AG09309 (cell line): ENCODE data around the gene CFL1.
A peak's percentile ranks its signal among the peaks of the same experiment; 100 is the strongest.
"Not testable (repeated sequence)": the region's sequence is repeated elsewhere in the genome, so short reads cannot be mapped to it uniquely, and the experiment has no call there.

Experiments
- DNase-seq: peaks from one replicate; pipeline ENCODE4 v3.0.0-alpha.2; 2010; ENCODE audit warnings: low read depth
- H3K4me3 ChIP-seq: 2 replicates; pipeline ENCODE4 v1.5.1; 2011; ENCODE audit warnings: mild to moderate bottlenecking, low read depth, low read length, moderate library complexity; ENCODE audit not compliant: control insufficient read depth
- CTCF ChIP-seq: IDR thresholded peaks from 2 replicates; pipeline ENCODE4 v1.5.1; 2011; ENCODE audit warnings: mild to moderate bottlenecking, low read depth, low read length, inconsistent platforms; ENCODE audit not compliant: insufficient read depth, control insufficient read depth; ENCODE audit errors: missing control alignments

CFL1 gene

GRCh38 chr11:65843811-65844210 is 14.2 kb downstream of the CFL1 start:
- DNase-seq: no peak
- H3K4me3 ChIP-seq: no peak overlapping the region

DNA sequence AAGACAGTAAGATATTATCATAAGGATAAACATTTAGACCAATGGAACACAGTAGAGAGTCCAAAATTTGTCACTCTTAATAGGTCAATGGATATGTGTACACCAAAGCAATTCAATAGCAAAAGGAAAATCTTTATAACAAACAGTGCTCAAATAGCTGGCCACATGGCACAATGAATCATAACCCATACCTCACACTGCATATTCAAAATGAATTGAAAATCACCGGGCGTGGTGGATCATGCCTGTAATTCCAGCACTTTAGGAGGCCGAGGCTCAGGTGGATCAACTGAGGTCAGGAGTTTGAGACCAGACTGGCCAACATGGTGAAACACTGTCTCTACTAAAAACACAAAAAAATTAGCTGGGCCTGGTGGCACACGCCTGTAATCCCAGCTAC is 15.8 kb downstream of the CFL1 start:
- DNase-seq: no peak
- no peak for TF ChIP-seq CTCF

More at GRCh38 chr11:65843811-65844210, 14.2 kb downstream of the CFL1 start:
- no peak for TF ChIP-seq CTCF

DNA sequence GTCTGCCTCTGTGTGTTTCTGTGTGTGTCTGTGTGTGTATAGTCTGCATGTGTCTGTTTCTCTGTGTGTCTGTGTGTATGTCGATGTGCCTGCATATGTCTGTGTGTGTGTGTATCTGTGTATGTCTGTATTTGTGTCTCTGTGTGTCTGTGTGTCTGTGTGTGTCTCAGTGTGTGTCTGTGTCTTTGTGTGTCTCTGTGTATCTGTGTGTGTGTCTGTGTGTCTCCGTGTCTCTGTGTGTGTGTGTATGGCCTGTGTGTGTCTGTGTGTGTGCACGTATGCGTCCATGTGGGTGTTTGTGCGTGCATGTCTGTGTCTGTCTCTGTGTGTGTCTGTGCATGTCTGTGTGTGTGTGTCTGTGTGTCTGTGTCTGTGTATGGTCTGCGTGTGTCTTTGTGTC is 23.8 kb downstream of the CFL1 start:
- DNase-seq: no peak
- TF ChIP-seq CTCF: no peak
- peak overlapping the region; percentile 47 for H3K4me3 ChIP-seq

More for the DNA sequence above, 15.8 kb downstream of the CFL1 start:
- H3K4me3 ChIP-seq: no peak overlapping the region

- DNase-seq: peak; percentile 34
- TF ChIP-seq CTCF: no peak
- peak within 1 kb of the TSS; percentile 47 for H3K4me3 ChIP-seq
Measured at GRCh38 chr11:65833297-65834030, 24.5 kb downstream of the CFL1 start, which contains the start of gene SNX32. TSS of gene SNX32 (plus strand) at chr11:65833963. CDS start at chr11:65834066, 103 bp downstream.

DNA sequence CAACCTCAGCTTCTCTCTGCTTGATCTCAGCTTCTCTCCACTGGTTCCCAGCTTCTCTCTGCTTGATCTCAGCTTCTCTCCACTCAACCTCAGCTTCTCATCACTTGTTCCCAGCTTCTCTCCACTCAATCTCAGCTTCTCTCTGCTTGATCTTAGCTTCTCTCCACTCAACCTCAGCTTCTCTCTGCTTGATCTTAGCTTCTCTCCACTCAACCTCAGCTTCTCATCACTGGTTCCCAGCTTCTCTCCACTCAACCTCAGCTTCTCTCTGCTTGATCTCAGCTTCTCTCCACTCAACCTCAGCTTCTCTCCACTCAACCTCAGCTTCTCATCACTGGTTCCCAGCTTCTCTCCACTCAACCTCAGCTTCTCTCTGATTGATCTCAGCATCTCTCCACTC is 25.7 kb downstream of the CFL1 start:
- H3K4me3 ChIP-seq, DNase-seq: not testable (repeated sequence)

DNA sequence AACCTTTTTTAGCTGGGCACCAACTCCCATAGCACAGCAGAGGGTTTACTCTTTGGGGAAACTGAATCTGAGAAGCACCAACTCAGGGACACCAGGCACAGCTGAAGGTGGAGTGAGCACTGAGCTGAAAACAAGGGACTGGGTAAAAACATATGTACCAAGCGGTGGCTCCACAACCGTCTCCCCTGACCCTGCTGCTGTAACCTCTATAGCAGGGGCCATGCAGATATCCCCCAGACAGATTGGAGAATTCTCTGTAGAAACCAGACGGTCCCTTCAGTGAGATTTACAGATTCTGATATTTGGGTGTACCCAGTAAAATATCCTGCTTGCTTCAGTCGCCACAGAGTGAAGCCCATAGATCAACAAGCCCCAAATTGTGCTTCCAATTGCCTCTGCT is 28.5 kb downstream of the CFL1 start:
- no peak for DNase-seq
- no peak for TF ChIP-seq CTCF
- no peak overlapping the region for H3K4me3 ChIP-seq

DNA sequence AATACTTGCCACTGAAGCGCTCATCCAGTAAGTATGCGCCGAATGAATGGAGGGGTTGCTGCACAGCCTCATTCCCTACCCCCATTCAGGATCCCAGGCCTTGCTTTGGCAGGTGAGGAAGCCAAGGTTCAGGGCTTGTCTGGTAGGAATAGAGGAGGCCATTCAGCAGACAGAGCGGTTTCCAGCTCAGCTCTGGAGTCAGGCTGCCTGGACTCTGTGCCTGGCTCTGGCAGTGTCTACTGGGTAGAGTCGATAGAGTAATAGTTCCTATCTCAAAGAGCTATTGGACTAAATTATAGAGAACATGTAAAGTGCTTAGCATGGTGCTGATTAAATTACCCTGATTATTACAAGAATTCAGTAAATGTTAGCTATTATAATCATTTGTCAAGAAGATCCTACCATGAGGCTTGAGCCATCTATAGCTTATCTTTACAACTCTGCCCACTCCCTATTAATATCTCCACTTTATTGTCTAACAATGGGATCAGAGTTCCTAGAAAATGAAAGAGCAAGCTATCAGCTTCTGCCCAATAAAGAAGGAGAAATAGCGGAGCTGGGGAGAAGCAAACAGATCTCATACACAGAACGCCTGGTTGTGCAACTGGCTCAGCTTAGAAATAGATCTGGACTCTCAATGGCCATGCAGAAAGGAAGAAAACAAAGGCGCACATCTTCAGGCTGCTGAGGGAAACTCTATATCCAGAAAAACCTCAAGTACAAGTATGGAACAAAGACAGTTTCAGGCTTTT is 30.8 kb downstream of the CFL1 start:
- no peak for TF ChIP-seq CTCF
- no peak for DNase-seq
- H3K4me3 ChIP-seq: no peak overlapping the region
